ENCODE measurements around the gene CCDC146.

The CCDC146 gene

GRCh38 chr7:77335581-77335980, 213.2 kb downstream of the CCDC146 start:
- no peak for DNase-seq

- no peak for DNase-seq
These were observed 215.1 kb downstream of the CCDC146 start for GRCh38 chr7:77337456-77337990.

- DNase-seq = no peak
These were observed 215.8 kb downstream of the CCDC146 start for GRCh38 chr7:77338260-77338659.

GRCh38 chr7:77338883-77339629, 216.6 kb downstream of the CCDC146 start:
- no peak for DNase-seq

- no peak for DNase-seq
These were observed 217.3 kb downstream of the CCDC146 start for GRCh38 chr7:77339726-77340125.

All from activated CD8-positive, alpha-beta memory T cell treated with anti-CD3 and anti-CD28 coated beads for 24 hours (primary cell).